GM13976 (cell line): ENCODE results near the gene MS4A4A.
A peak's percentile ranks its signal among the peaks of the same experiment; 100 is the strongest.

Source experiments
- DNase-seq: peaks from one replicate; pipeline ENCODE4 v3.0.0; 2012; ENCODE audit warnings: low spot score
- in situ Hi-C: fragments of 300-500 bp; cut with MboI; formaldehyde crosslinking; loops from one replicate; pipeline ENCODE4 v1.12.0; 2022; ENCODE audit warnings: low sequenced_read_pairs, mixed read lengths, inconsistent platforms; ENCODE audit not compliant: unreplicated experiment
- TF ChIP-seq, protein P1 (sequence below): IDR thresholded peaks from 2 replicates; pipeline ENCODE4 v1.5.1; 2012; ENCODE audit warnings: borderline replicate concordance, mild to moderate bottlenecking; ENCODE audit not compliant: insufficient read depth; ENCODE audit errors: extremely low read depth, missing control alignments, control extremely low read depth

Gene MS4A4A

DNA sequence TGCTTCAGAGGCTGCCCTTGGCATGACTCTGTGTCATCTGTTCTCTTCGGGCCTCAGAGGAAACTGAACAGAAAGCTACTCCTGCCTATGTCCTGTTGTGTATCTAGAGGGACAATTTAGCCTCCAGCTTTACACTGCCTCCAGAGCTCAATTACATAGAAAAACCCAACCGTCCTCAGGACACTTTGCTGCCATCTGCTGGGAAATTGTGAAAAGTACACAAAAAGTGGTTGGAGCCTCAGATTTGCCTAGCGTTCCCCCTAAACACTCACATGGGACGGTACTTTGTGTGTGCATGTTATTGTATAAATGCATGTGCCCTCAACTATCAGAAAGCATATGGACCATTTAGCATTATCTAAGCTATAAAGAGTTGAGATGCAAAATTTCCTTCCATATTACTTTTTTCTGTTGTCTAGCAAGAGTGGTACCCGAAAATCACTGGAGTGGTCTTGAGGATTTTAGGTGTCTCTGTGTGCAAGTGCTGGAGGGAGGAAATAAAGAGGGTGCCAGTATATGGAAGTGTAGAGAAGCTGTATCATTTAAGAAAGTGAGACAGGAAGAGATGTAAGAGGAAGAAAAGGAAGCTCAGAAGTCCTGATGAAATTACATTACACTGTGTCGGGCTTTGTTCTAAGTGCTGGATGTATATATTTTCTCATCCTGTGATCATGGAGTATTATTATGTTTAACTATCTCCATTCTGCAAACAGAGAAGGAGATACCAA lies 28.8 kb upstream of the MS4A4A start:
- peak; percentile 15 for DNase-seq
- TF ChIP-seq, protein P1, sequence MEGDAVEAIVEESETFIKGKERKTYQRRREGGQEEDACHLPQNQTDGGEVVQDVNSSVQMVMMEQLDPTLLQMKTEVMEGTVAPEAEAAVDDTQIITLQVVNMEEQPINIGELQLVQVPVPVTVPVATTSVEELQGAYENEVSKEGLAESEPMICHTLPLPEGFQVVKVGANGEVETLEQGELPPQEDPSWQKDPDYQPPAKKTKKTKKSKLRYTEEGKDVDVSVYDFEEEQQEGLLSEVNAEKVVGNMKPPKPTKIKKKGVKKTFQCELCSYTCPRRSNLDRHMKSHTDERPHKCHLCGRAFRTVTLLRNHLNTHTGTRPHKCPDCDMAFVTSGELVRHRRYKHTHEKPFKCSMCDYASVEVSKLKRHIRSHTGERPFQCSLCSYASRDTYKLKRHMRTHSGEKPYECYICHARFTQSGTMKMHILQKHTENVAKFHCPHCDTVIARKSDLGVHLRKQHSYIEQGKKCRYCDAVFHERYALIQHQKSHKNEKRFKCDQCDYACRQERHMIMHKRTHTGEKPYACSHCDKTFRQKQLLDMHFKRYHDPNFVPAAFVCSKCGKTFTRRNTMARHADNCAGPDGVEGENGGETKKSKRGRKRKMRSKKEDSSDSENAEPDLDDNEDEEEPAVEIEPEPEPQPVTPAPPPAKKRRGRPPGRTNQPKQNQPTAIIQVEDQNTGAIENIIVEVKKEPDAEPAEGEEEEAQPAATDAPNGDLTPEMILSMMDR, result no peak
- in situ Hi-C loops, result loop anchor here (10.0 to 25.0 kb wide), 2 partner anchors 236 to 427 kb away; partner anchors contain the start of gene MS4A12

DNA sequence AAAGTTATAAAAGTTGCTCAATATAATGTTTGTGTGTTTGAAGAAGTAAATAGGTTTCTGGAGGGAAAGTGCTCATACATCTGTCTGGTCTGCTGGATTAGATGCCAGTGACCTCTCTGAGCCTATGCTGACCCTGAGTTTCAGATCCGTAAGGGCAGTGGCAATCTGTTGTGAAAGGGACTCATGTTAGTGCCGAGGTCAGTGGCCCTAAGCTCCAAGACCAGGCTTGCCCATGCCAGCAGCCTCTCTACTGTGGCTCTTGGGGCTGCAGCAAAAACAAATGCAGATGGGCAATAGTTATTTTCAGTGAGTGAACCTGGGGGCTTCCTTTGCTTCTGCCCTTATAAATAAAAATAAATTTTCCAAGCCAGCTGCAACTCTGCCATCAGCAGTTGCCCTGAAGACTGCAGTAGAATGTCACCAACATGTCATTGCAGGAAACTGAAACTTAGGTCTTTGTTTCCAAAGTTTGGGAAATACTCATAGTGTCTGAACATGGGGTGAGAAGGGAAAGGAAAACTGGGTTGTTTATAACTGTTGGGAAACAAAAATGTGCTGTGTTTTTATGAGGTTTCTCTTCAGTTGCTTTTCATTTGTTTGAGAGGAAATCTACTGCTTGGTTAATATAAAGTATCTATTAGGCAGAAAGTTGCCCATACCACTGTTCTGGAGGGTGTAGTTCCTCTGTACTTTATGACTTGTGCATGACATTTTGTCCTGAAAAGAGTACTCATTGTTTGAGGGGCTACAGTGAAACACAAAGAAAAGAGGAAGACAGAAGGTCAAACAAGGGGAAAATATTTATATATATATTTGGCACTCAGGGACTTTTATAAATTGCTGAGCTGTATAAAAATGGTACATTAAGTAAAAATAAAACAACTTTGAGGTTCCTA lies 28.0 kb upstream of the MS4A4A start:
- TF ChIP-seq, protein P1, result no peak
- DNase-seq, result no peak
- in situ Hi-C loops, result loop anchor here (10.0 to 25.0 kb wide), 2 partner anchors 235 to 428 kb away; partner anchors contain the start of gene MS4A12

DNA sequence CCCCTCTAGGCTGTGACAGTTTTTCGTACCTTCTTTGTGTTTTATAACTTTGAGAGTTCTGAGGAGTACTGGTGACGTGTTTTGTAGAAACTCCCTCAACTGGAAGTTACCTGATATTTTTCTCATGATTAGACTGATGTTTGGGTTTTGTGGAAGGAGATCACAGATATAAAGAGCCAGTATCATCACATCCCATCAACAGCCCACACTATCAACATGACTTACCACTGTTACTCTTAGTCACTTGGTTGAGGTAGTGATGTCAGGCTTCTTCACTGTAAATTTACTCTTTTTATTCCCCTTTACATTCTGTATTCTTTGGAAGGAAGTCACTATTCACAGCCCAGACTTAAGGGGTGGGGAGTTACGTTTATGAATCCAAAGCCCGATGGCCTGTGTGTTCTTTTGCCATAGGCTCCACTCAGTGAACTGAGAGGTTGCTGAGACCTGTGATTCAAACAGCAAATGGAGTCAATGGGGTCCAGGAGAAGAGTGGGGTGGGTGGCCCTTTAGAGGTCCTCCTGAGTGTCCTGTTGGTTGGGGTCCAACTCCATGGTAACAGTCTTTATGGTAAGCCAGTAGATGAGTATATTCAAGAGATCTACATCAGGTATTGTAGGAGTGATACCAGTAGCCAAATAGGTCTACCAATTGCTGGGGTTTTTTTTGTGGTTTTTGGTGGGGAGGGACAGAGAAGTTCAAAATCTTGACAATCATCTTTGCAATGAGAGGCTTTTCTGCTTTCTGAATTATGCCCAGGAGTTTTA lies 22.3 kb upstream of the MS4A4A start:
- DNase-seq, result no peak
- in situ Hi-C loops, result loop anchor here (10.0 to 25.0 kb wide), 2 partner anchors 229 to 433 kb away; partner anchors contain the start of gene MS4A12
- TF ChIP-seq, protein P1, result no peak

DNA sequence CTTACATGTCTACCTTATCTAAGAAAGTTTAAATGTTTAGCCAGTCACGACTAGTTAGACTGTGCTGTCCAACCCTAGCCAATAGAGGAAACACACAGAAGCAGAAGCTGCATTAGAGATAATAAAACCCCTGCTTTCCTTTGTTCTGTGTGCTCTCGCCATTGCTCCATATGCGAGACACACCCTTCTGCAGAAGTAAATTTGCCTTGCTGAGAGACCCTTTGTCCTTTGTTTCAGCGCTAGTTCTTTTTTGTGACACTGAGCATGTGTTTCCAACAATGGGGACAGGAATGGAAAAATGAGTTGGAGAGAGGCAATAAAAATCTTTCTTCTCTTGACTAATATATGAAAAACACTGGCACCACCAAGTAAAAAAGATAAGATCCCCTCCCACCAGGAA lies 19.5 kb upstream of the MS4A4A start:
- DNase-seq, result no peak
- in situ Hi-C loops, result loop anchor here (10.0 to 25.0 kb wide), 2 partner anchors 226 to 374 kb away; partner anchors contain the start of gene MS4A12
- TF ChIP-seq, protein P1, result no peak

DNA sequence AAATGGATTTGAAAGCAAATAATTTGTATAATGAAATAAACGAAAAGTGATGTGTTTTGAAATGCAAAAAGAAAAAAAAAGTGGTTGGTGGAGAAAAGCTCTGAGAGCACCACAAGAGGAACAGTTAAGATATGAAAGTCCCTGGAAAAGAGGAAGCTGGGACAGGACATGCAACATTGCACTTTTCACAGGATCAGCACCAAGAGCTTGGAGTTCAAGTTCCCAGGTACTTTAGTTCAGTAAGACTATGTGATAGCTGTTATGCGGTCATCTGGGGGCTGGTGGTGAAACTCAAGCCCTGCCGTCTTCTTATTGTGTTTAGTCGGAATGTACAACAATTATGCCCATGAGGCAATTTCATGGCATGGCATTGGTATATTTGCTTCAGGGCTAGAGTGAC lies 17.1 kb upstream of the MS4A4A start:
- in situ Hi-C loops, result loop anchor here (10.0 to 25.0 kb wide), 2 partner anchors 224 to 371 kb away; partner anchors contain the start of gene MS4A12
- TF ChIP-seq, protein P1, result no peak
- no peak for DNase-seq

DNA sequence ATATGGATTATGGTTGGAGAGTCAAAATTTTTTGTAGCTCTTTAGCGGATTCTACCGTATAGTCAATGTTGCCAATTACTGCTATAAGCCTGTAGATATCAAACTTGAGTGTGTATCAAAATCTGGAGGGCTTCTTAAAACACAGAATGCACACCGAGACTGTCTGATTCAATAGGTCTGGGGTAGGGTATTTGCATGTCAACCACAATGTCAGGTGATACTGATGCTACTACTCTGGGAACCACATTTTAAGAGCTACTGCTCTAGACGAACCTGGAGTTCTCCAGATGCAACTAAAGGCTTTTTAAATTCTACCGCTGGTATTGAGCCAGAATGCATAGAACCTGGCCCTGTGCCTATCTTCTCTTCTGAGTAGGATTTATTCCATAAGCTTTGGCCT lies 15.8 kb upstream of the MS4A4A start:
- in situ Hi-C loops, result loop anchor here (10.0 to 25.0 kb wide), 2 partner anchors 223 to 370 kb away; partner anchors contain the start of gene MS4A12
- TF ChIP-seq, protein P1, result no peak

More for the DNA sequence above, 15.8 kb upstream of the MS4A4A start:
- DNase-seq, result no peak
